ENCODE results near the gene C10orf71.

The C10orf71 gene

GRCh38 chr10:49312246-49312869 is 13.4 kb downstream of the C10orf71 start:
- no peak for DNase-seq (ENCODE audit: low read depth, low spot score)

GRCh38 chr10:49313501-49314070 is 14.6 kb downstream of the C10orf71 start:
- DNase-seq (ENCODE audit: low read depth, low spot score): no peak

- no peak for DNase-seq (ENCODE audit: low read depth, low spot score)
Observed at GRCh38 chr10:49314806-49315205, 15.8 kb downstream of the C10orf71 start.

GRCh38 chr10:49318028-49318427 is 19.1 kb downstream of the C10orf71 start:
- no peak for DNase-seq (ENCODE audit: low read depth, low spot score)

- no peak for DNase-seq (ENCODE audit: low read depth, low spot score)
Observed at GRCh38 chr10:49318755-49319154, 19.8 kb downstream of the C10orf71 start.

- no peak for DNase-seq (ENCODE audit: low read depth, low spot score)
Observed at GRCh38 chr10:49319206-49319605, 20.2 kb downstream of the C10orf71 start.

GRCh38 chr10:49320191-49320590 is 21.2 kb downstream of the C10orf71 start:
- no peak for DNase-seq (ENCODE audit: low read depth, low spot score)

- no peak for DNase-seq (ENCODE audit: low read depth, low spot score)
Observed at GRCh38 chr10:49321021-49321420, 22.1 kb downstream of the C10orf71 start.

- no peak for DNase-seq (ENCODE audit: low read depth, low spot score)
Observed at GRCh38 chr10:49322371-49323170, 23.6 kb downstream of the C10orf71 start.

- DNase-seq (ENCODE audit: low read depth, low spot score): no peak
Observed at GRCh38 chr10:49323171-49323895, 24.4 kb downstream of the C10orf71 start.

- no peak for DNase-seq (ENCODE audit: low read depth, low spot score)
Observed at GRCh38 chr10:49323896-49324270, 24.9 kb downstream of the C10orf71 start.

- DNase-seq (ENCODE audit: low read depth, low spot score): no peak
Observed at GRCh38 chr10:49324711-49325110, 25.7 kb downstream of the C10orf71 start.

- DNase-seq (ENCODE audit: low read depth, low spot score): no peak
Observed at GRCh38 chr10:49325131-49325915, 26.4 kb downstream of the C10orf71 start.

- DNase-seq (ENCODE audit: low read depth, low spot score): no peak
Observed at GRCh38 chr10:49325916-49326783, 27.2 kb downstream of the C10orf71 start.

GRCh38 chr10:49327036-49327813 is 28.3 kb downstream of the C10orf71 start:
- DNase-seq (ENCODE audit: low read depth, low spot score): no peak

- DNase-seq (ENCODE audit: low read depth, low spot score): no peak
Observed at GRCh38 chr10:49328401-49329145, 29.6 kb downstream of the C10orf71 start.

- no peak for DNase-seq (ENCODE audit: low read depth, low spot score)
Observed at GRCh38 chr10:49329146-49329505, 30.2 kb downstream of the C10orf71 start.

- no peak for DNase-seq (ENCODE audit: low read depth, low spot score)
Observed at GRCh38 chr10:49330127-49330665, 31.2 kb downstream of the C10orf71 start.

GRCh38 chr10:49331431-49331830 is 32.5 kb downstream of the C10orf71 start:
- no peak for DNase-seq (ENCODE audit: low read depth, low spot score)

Data from smooth muscle cell of the brain vasculature (primary cell).